HepG2 (cell line): ENCODE data around the gene PLK5. TPM values are rescaled to one million over a fixed set of nuclear protein-coding genes. Genes with fewer than 3 reads are reported as not detected.

Experiments used
- ATAC-seq: fragments of 200-7000 bp; cut with Tn5 transposase; 3 replicates; pipeline ENCODE4 v1.9.1; 2020; ENCODE audit warnings: mild to moderate bottlenecking, moderate library complexity
- BruUV-seq: library from RNA; stranded (reverse); fragments of 400-500 nt; replicated peaks from 2 replicates; lab custom pipeline; 2021; lab: Mats Ljungman, UMichigan
- CTCF ChIA-PET: fragments of 300-600 bp; formaldehyde crosslinking; extraction: SDS; loops from one replicate; lab custom pipeline; 2021; ENCODE audit warnings: low total read pairs, inconsistent platforms, low intra/inter-chr PET ratio; lab: Yijun Ruan, JAX
- POLR2A ChIA-PET: fragments of 350-600 bp; sonication (Branson Sonifier 250); formaldehyde crosslinking; loops from one replicate; lab custom pipeline; 2020; ENCODE audit warnings: antibody characterized with exemption, inconsistent platforms; lab: Yijun Ruan, JAX
- DNase-seq: peaks from one replicate; pipeline ENCODE4 v3.0.0-alpha.2; 2015; ENCODE audit warnings: low spot score
- FAIRE-seq: peaks from 3 replicates; lab custom pipeline; 2011; peaks lifted over from hg19 to GRCh38; lab: Jason Lieb, UNC
- H2AFZ ChIP-seq: one replicate; pipeline ENCODE4 v1.6.1; 2011; ENCODE audit warnings: low read length, inconsistent platforms
- H3K27ac ChIP-seq: fragments of 300-600 bp; 3 replicates; pipeline ENCODE4 v1.8.0; 2011; ENCODE audit warnings: mixed run types, mild to moderate bottlenecking, mixed read lengths, low read length, inconsistent platforms; ENCODE audit not compliant: insufficient read depth; ENCODE audit errors: extremely low read length
- H3K27me3 ChIP-seq, 2 experiments: fragments of 200-600 bp in 1 of 2; 2 replicates in 1 of 2; 3 replicates in 1 of 2; pipeline versions ENCODE4 v1.6.0 to v1.8.0; 2011; ENCODE audit warnings: low read length in 2 of 2, mild to moderate bottlenecking in 2 of 2, moderate library complexity in 2 of 2, inconsistent platforms in 1 of 2; ENCODE audit not compliant: insufficient read depth in 2 of 2, control insufficient read depth in 1 of 2
- H3K36me3 ChIP-seq, 2 experiments: fragments of 200-600 bp in 1 of 2; replicated peaks in 1 of 2; 2 replicates in 1 of 2; 3 replicates in 1 of 2; pipeline versions ENCODE4 v1.5.1 to v1.8.0; 2011; ENCODE audit warnings: low read length in 2 of 2, inconsistent platforms in 1 of 2; ENCODE audit not compliant: insufficient read depth in 2 of 2, control insufficient read depth in 1 of 2
- H3K4me1 ChIP-seq: 2 replicates; pipeline ENCODE4 v1.5.1; 2012; ENCODE audit warnings: low read length, inconsistent platforms; ENCODE audit not compliant: insufficient read depth
- H3K4me2 ChIP-seq: 2 replicates; pipeline ENCODE4 v1.6.0; 2011; ENCODE audit warnings: low read depth, low read length, inconsistent platforms
- H3K4me3 ChIP-seq, 3 experiments: fragments of 200-600 bp in 1 of 3; sonication (generic), shearing (Covaris generic) in 1 of 3; replicated peaks in 1 of 3; 2 replicates each; pipeline ENCODE4 v1.5.1; 2011 to 2016; ENCODE audit warnings: low read length in 3 of 3, inconsistent platforms in 2 of 3, low read depth in 2 of 3, mild to moderate bottlenecking in 2 of 3, control low read depth in 1 of 3, mixed read lengths in 1 of 3; ENCODE audit not compliant: insufficient read depth in 1 of 3
- H3K79me2 ChIP-seq: one replicate; pipeline ENCODE4 v1.6.1; 2011; ENCODE audit warnings: low read length, inconsistent platforms; ENCODE audit not compliant: insufficient read depth
- H3K9ac ChIP-seq: 2 replicates; pipeline ENCODE4 v1.6.0; 2011; ENCODE audit warnings: mild to moderate bottlenecking, low read depth, low read length, inconsistent platforms; ENCODE audit not compliant: insufficient read depth
- H3K9me3 ChIP-seq: 2 replicates; pipeline ENCODE4 v1.5.1; 2012; ENCODE audit warnings: mild to moderate bottlenecking, low read length
- H4K20me1 ChIP-seq: 2 replicates; pipeline ENCODE4 v1.6.0; 2011; ENCODE audit warnings: inconsistent platforms, mild to moderate bottlenecking, low read length, moderate library complexity; ENCODE audit not compliant: insufficient read depth
- HINFP ChIP-seq: sonication (generic); formaldehyde crosslinking; IDR thresholded peaks from 2 replicates; pipeline ENCODE4 v1.4.0; 2020; ENCODE audit warnings: low read depth, mild to moderate bottlenecking, missing genetic modification reagents
- HMGXB3 ChIP-seq: sonication (generic); formaldehyde crosslinking; IDR thresholded peaks from 2 replicates; pipeline ENCODE4 v1.4.0; 2020; ENCODE audit warnings: missing genetic modification reagents, borderline replicate concordance
- HOXA9 ChIP-seq: sonication (generic); formaldehyde crosslinking; IDR thresholded peaks from 2 replicates; pipeline ENCODE4 v1.8.1; 2022; ENCODE audit warnings: missing genetic modification reagents, mild to moderate bottlenecking, moderate library complexity, borderline replicate concordance
- KDM1A ChIP-seq: IDR thresholded peaks from 2 replicates; pipeline ENCODE4 v1.6.1; 2016; ENCODE audit warnings: missing compliant biosample characterization
- ONECUT2 ChIP-seq: sonication (generic); formaldehyde crosslinking; IDR thresholded peaks from 2 replicates; pipeline ENCODE4 v1.4.0; 2020; ENCODE audit warnings: missing genetic modification reagents
- POLR2G ChIP-seq: fragments of 200-400 bp; formaldehyde crosslinking; IDR thresholded peaks from 2 replicates; pipeline ENCODE4 v1.6.1; 2018; ENCODE audit warnings: mild to moderate bottlenecking, low read depth, low read length, moderate library complexity
- SMAD1 ChIP-seq: sonication (generic); formaldehyde crosslinking; IDR thresholded peaks from 2 replicates; pipeline ENCODE4 v1.4.0; 2020; ENCODE audit warnings: missing genetic modification reagents, low read depth, mild to moderate bottlenecking, borderline replicate concordance
- SOX6 ChIP-seq, 2 experiments: fragments of 450-650 bp in 1 of 2; sonication (generic) in 1 of 2; formaldehyde crosslinking in 1 of 2; IDR thresholded peaks; 2 replicates each; pipeline versions ENCODE4 v1.4.0 to v1.6.1; 2017 to 2020; ENCODE audit warnings: antibody characterized with exemption in 1 of 2, mild to moderate bottlenecking in 1 of 2, missing genetic modification reagents in 1 of 2
- SP1 ChIP-seq, 2 experiments: fragments of 450-650 bp in 1 of 2; sonication (generic) in 1 of 2; formaldehyde crosslinking in 1 of 2; IDR thresholded peaks; 2 replicates each; pipeline versions ENCODE4 v1.4.0 to v1.6.1; 2016 to 2020; ENCODE audit warnings: missing genetic modification reagents in 1 of 2
- SP2 ChIP-seq: sonication (generic); formaldehyde crosslinking; IDR thresholded peaks from 2 replicates; pipeline ENCODE4 v1.5.1; 2020; ENCODE audit warnings: mild to moderate bottlenecking, missing genetic modification reagents
- UBTF ChIP-seq: sonication (generic); formaldehyde crosslinking; IDR thresholded peaks from 2 replicates; pipeline ENCODE4 v1.4.0; 2020; ENCODE audit warnings: mild to moderate bottlenecking, missing genetic modification reagents
- ZNF20 ChIP-seq: sonication (generic); formaldehyde crosslinking; IDR thresholded peaks from 2 replicates; pipeline ENCODE4 v1.4.0; 2020; ENCODE audit warnings: mild to moderate bottlenecking, moderate library complexity, missing genetic modification reagents
- ZNF232 ChIP-seq: sonication (generic); formaldehyde crosslinking; IDR thresholded peaks from 2 replicates; pipeline ENCODE4 v1.4.0; 2020; ENCODE audit warnings: missing genetic modification reagents, borderline replicate concordance
- WGBS: methylation state at CpG from one replicate; pipeline ENCODE4 v1.1.6; 2017; ENCODE audit warnings: low lambda C conversion rate; 5-methylcytosine and 5-hydroxymethylcytosine counted together
- in situ Hi-C: cut with HindIII; loops from 2 replicates; pipeline ENCODE4 v1.10.0; 2017; ENCODE audit warnings: low pct_unique_long_range_greater_than_20kb; ENCODE audit not compliant: extremely low pct_ligation_motif_present
- intact Hi-C: fragments of 100-400 bp; cut with micrococcal nuclease; formaldehyde crosslinking; loops from one replicate; pipeline ENCODE4 v1.10.0; 2022; ENCODE audit not compliant: unreplicated experiment
- polyA plus RNA-seq, 8 experiments: library from polyadenylated mRNA; depleted of rRNA in 3 of 8; stranded (reverse) in 7 of 8; unstranded in 1 of 8; fragments of >200 nt; fragmentation: Illumina TruSeq in 4 of 8; extraction: Trizol in 4 of 8; gene quantifications; 2 replicates each; pipeline versions ENCODE4 v1.2.1 to v1.2.3, GENCODE V29; 2011 to 2016; ENCODE audit warnings: low read depth in 4 of 8, missing spikeins in 1 of 8, mixed read lengths in 1 of 8; ENCODE audit not compliant: insufficient read depth in 1 of 8
- total RNA-seq, 5 experiments: library from RNA; depleted of rRNA; stranded (reverse); fragments of >200 nt; fragmentation: Illumina TruSeq; extraction: Trizol; gene quantifications; 2 replicates each; pipeline ENCODE4 v1.2.3, GENCODE V29; 2016; ENCODE audit warnings: low read depth in 1 of 5

Gene PLK5
- total and polyA plus RNA-seq, 2 of the 13 experiments (the other 11 are each of a cell fraction or from before 2014, with no cell fraction given), result not detected

GRCh38 chr19:1491114-1491848 lies 32.6 kb upstream of the PLK5 start, which contains the start of gene REEP6 (continued):
- no peak for TF ChIP-seq SP1 (IDR thresholded peaks at IDR 0.05)
- TF ChIP-seq SP1 (CRISPR knock-in tag; IDR thresholded peaks at IDR 0.05), result 0 out of 2 replicates have a peak, but pooled peaks have one; percentile 6
- peak; percentile 82 for TF ChIP-seq POLR2G
- TF ChIP-seq SMAD1 (CRISPR knock-in tag), result no peak; the same call in 1 of the 2 replicates
- TF ChIP-seq SP2 (CRISPR knock-in tag), result no peak
- peak; percentile 73; the same call in 1 of the 2 replicates for TF ChIP-seq HINFP (CRISPR knock-in tag)
- TF ChIP-seq UBTF (CRISPR knock-in tag), result peak; percentile 80

- Histone ChIP-seq H2AFZ (no peak overlapping the region), H3K9me3 (no peaks in the 10 kb centered on the region), H4K20me1 (no peaks in the 10 kb centered on the region), H3K36me3 (no peaks in the 10 kb centered on the region), H3K4me2 (peak overlapping the region; percentile 94), H3K4me1 (peaks cover 46% of the 10 kb centered on the region), H3K4me3 (peak overlapping the region; percentile 72 to 85 (median 77)), H3K27ac (peak overlapping the region; percentile 68), H3K9ac (peak overlapping the region; percentile 74), H3K79me2 (peaks cover 6% of the 10 kb centered on the region), H3K27me3 (no peaks in the 10 kb centered on the region)
- BruUV-seq, result no TSS peak
- intact Hi-C loops (no loop called here), in situ Hi-C loops (no loop called here)
- ChIA-PET CTCF (no interaction called here), POLR2A (interaction anchor here (0.7 to 3.6 kb wide), 10 partner anchors 10 to 223 kb away, joined by 3 to 34 read pairs (median 9); partner anchors contain the start of gene CIRBP)
- ATAC-seq (no peak), DNase-seq (no peak), FAIRE-seq (no peak)
- WGBS, result 8% methylated on average over 7 of the region's 12 CpGs
- TF ChIP-seq SOX6 (IDR thresholded peaks at IDR 0.05), result no peak
- 0 out of 2 replicates have a peak, but pooled peaks have one; percentile 5 for TF ChIP-seq SOX6 (CRISPR knock-in tag; IDR thresholded peaks at IDR 0.05)
- no peak for TF ChIP-seq HOXA9 (CRISPR knock-in tag)
- TF ChIP-seq HMGXB3, result 0 out of 2 replicates have a peak, but pooled peaks have one; percentile 4
- no peak for TF ChIP-seq KDM1A (CRISPR knock-in tag)
- no peak for TF ChIP-seq ONECUT2 (CRISPR knock-in tag)
- TF ChIP-seq ZNF232 (CRISPR knock-in tag), result 0 out of 2 replicates have a peak, but pooled peaks have one; percentile 7
- peak; percentile 51; the same call in 1 of the 2 replicates for TF ChIP-seq ZNF20
Measured at GRCh38 chr19:1491849-1492170, 32.1 kb upstream of the PLK5 start.
